Ishikawa (cell line): ENCODE measurements around the gene RYR2.

ENCODE experiments used
- CREB1 ChIP-seq: IDR thresholded peaks from 2 replicates; pipeline ENCODE4 v1.6.1; 2012; ENCODE audit warnings: low read depth
- EP300 ChIP-seq: IDR thresholded peaks from 2 replicates; pipeline ENCODE4 v1.6.1; 2012; ENCODE audit warnings: borderline replicate concordance
- FOXM1 ChIP-seq: IDR thresholded peaks from 2 replicates; pipeline ENCODE4 v1.6.1; 2012; ENCODE audit warnings: low read depth, borderline replicate concordance
- NFIC ChIP-seq: IDR thresholded peaks from 2 replicates; pipeline ENCODE4 v1.6.1; 2012
- RAD21 ChIP-seq: IDR thresholded peaks from 2 replicates; pipeline ENCODE4 v1.6.1; 2012; ENCODE audit warnings: low read depth
- REST ChIP-seq: IDR thresholded peaks from 2 replicates; pipeline ENCODE4 v1.6.1; 2012; ENCODE audit warnings: low read depth, mild to moderate bottlenecking
- TAF1 ChIP-seq: IDR thresholded peaks from 2 replicates; pipeline ENCODE4 v1.6.1; 2012; ENCODE audit warnings: low read depth, mild to moderate bottlenecking
- TEAD4 ChIP-seq: IDR thresholded peaks from 2 replicates; pipeline ENCODE4 v1.6.1; 2012
- YY1 ChIP-seq: IDR thresholded peaks from 2 replicates; pipeline ENCODE4 v1.6.1; 2012; ENCODE audit warnings: low read depth
- TF ChIP-seq, protein P1 (sequence below): IDR thresholded peaks from 2 replicates; pipeline ENCODE4 v1.6.1; 2012

DNA sequence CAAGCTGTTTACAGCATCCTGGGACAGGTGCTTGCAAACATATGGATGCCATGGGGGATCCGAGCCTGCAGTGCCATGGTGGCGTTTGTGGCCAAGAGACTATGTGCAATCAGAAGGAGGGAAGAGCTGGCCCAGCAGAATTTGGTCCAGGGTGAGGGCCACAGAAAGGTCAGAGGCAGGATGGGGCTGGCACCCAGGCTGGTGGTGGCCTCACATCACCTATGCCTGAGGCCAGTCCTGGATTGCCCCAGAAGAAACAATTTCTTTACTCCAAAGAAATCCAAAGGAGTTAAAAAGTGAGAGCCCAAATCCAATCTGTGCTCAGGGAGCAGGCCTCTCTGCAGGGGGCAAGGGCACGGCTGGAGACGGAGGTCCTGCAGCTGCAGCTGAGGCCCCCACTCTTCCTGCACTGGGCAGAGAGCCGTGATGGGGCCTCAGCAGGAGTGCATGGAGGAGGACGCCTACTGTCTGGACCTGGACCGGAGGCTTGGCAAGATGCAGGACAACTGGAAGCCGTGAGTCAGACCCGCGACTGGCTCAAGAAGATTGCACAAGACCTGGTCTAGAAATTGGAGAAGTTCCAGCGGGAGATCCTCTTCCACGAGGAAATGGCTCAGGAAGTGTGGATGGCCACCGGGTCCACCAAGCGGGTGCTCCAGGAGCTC is 163.5 kb downstream of the RYR2 start:
- no peak for TF ChIP-seq RAD21
- TF ChIP-seq YY1 = no peak
- no peak for TF ChIP-seq EP300
- TF ChIP-seq TAF1 = no peak
- TF ChIP-seq FOXM1 = no peak
- TF ChIP-seq REST = no peak
- TF ChIP-seq CREB1 = no peak
- no peak for TF ChIP-seq TEAD4
- TF ChIP-seq, protein P1, sequence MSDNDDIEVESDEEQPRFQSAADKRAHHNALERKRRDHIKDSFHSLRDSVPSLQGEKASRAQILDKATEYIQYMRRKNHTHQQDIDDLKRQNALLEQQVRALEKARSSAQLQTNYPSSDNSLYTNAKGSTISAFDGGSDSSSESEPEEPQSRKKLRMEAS = no peak
- no peak for TF ChIP-seq NFIC
